Activated CD8-positive, alpha-beta T cell treated with anti-CD3 and anti-CD28 coated beads for 36 hours (primary cell): ENCODE measurements around the gene RHOBTB3. TPM values are rescaled to one million over a fixed set of nuclear protein-coding genes. Genes with fewer than 3 reads are reported as not detected.

Source experiments
- ATAC-seq: fragments of 200-7000 bp; cut with Tn5 transposase; one replicate; pipeline ENCODE4 v1.10.0; 2021; ENCODE audit warnings: mild to moderate bottlenecking, moderate library complexity
- CTCF ChIA-PET: fragments of 350-600 bp; sonication (Branson Sonifier 250); formaldehyde crosslinking; loops from one replicate; lab custom pipeline; 2021; ENCODE audit warnings: antibody characterized with exemption; lab: Charles Lee
- POLR2A ChIA-PET: fragments of 350-600 bp; sonication (Branson Sonifier 250); formaldehyde crosslinking; loops from one replicate; lab custom pipeline; 2021; ENCODE audit warnings: antibody characterized with exemption; lab: Charles Lee
- DNase-seq: peaks from one replicate; pipeline ENCODE4 v3.0.0-alpha.2; 2020
- H3K27ac Mint-ChIP-seq: one replicate; pipeline ENCODE4 v1.8.0; 2021; ENCODE audit warnings: mild to moderate bottlenecking, mixed read lengths
- H3K27me3 Mint-ChIP-seq: one replicate; pipeline ENCODE4 v1.8.0; 2021; ENCODE audit warnings: mixed read lengths
- H3K36me3 Mint-ChIP-seq: one replicate; pipeline ENCODE4 v1.8.0; 2021; ENCODE audit warnings: low read depth, mixed read lengths
- H3K4me1 Mint-ChIP-seq: one replicate; pipeline ENCODE4 v1.8.0; 2021; ENCODE audit warnings: low read depth, mixed read lengths
- H3K4me3 Mint-ChIP-seq: one replicate; pipeline ENCODE4 v1.8.0; 2021; ENCODE audit warnings: mild to moderate bottlenecking, moderate library complexity, mixed read lengths
- H3K9me3 Mint-ChIP-seq: one replicate; pipeline ENCODE4 v1.8.0; 2021; ENCODE audit warnings: mixed read lengths
- CTCF ChIP-seq: fragments of 200-600 bp; IDR thresholded peaks from one replicate; pipeline ENCODE4 v1.8.0; 2022; ENCODE audit warnings: antibody characterized with exemption, mild to moderate bottlenecking
- intact Hi-C: fragments of 100-400 bp; cut with micrococcal nuclease; formaldehyde crosslinking; loops from one replicate; pipeline ENCODE4 v1.10.0; 2022
- total RNA-seq, 2 experiments: library from RNA; stranded (reverse); gene quantifications; one replicate each; pipeline ENCODE4 v1.2.3, GENCODE V29; 2021

The RHOBTB3 gene
- total RNA-seq, 2 experiments from 2014 or later, result 0.50 to 1.1 TPM

- ChIA-PET POLR2A (no interaction called here), CTCF (interaction anchor here (1.2 to 1.9 kb wide), 2 partner anchors 10 to 17 kb away, joined by 4 to 7 read pairs; no protein-coding TSS in a partner anchor)
- ATAC-seq (no peak), DNase-seq (no peak)
- no peaks in the 10 kb centered on the region for H3K4me1 Mint-ChIP-seq
- TF ChIP-seq CTCF, result no peak
- intact Hi-C loops, result no loop called here
- no peaks in the 10 kb centered on the region for H3K36me3 Mint-ChIP-seq
- no peaks in the 10 kb centered on the region for H3K9me3 Mint-ChIP-seq
- H3K27ac Mint-ChIP-seq, result no peak overlapping the region
- no peak overlapping the region for H3K4me3 Mint-ChIP-seq
- H3K27me3 Mint-ChIP-seq, result no peaks in the 10 kb centered on the region
These were observed 67.4 kb downstream of the RHOBTB3 start for GRCh38 chr5:95798545-95798944.

- H3K27ac Mint-ChIP-seq, result no peak overlapping the region
- DNase-seq (no peak), ATAC-seq (no peak)
- no peaks in the 10 kb centered on the region for H3K9me3 Mint-ChIP-seq
- intact Hi-C loops, result no loop called here
- H3K36me3 Mint-ChIP-seq, result no peaks in the 10 kb centered on the region
- no peaks in the 10 kb centered on the region for H3K4me1 Mint-ChIP-seq
- no peak for TF ChIP-seq CTCF
- H3K4me3 Mint-ChIP-seq, result no peak overlapping the region
- POLR2A ChIA-PET, result no interaction called here
- CTCF ChIA-PET, result interaction anchor here (1.2 to 1.9 kb wide), 2 partner anchors 9 to 18 kb away, joined by 4 to 7 read pairs; no protein-coding TSS in a partner anchor
- H3K27me3 Mint-ChIP-seq, result no peaks in the 10 kb centered on the region
These were observed 68.2 kb downstream of the RHOBTB3 start for GRCh38 chr5:95799191-95799835.

- H3K9me3 Mint-ChIP-seq, result peaks cover 2% of the 10 kb centered on the region
- H3K36me3 Mint-ChIP-seq, result peaks cover 2% of the 10 kb centered on the region
- no peak for DNase-seq
- POLR2A ChIA-PET, result no interaction called here
- CTCF ChIA-PET, result interaction anchor here (0.5 to 2.2 kb wide), 3 partner anchors 14 to 49 kb away, joined by 3 to 10 read pairs (median 4); no protein-coding TSS in a partner anchor
- H3K4me1 Mint-ChIP-seq, result no peaks in the 10 kb centered on the region
- H3K27me3 Mint-ChIP-seq, result no peaks in the 10 kb centered on the region
- no peak overlapping the region for H3K4me3 Mint-ChIP-seq
- H3K27ac Mint-ChIP-seq, result no peak overlapping the region
- no peak for TF ChIP-seq CTCF
- intact Hi-C loops, result no loop called here
- no peak for ATAC-seq
These were observed 69.4 kb downstream of the RHOBTB3 start for GRCh38 chr5:95800553-95800952.

GRCh38 chr5:95801532-95801931, 70.4 kb downstream of the RHOBTB3 start:
- H3K9me3 Mint-ChIP-seq, result peaks cover 2% of the 10 kb centered on the region
- CTCF ChIA-PET, result interaction anchor here (1.4 to 2.2 kb wide), 3 partner anchors 20 to 137 kb away, joined by 3 to 10 read pairs (median 7); no protein-coding TSS in a partner anchor
- TF ChIP-seq CTCF, result no peak
- H3K4me1 Mint-ChIP-seq, result no peaks in the 10 kb centered on the region
- H3K27me3 Mint-ChIP-seq, result no peaks in the 10 kb centered on the region
- H3K36me3 Mint-ChIP-seq, result peaks cover 2% of the 10 kb centered on the region
- no peak for DNase-seq
- intact Hi-C loops, result no loop called here
- no peak overlapping the region for H3K4me3 Mint-ChIP-seq
- POLR2A ChIA-PET, result no interaction called here
- no peak overlapping the region for H3K27ac Mint-ChIP-seq
- no peak for ATAC-seq

GRCh38 chr5:95801961-95802360, 70.8 kb downstream of the RHOBTB3 start:
- H3K4me3 Mint-ChIP-seq, result no peak overlapping the region
- ChIA-PET POLR2A (no interaction called here), CTCF (interaction anchor here (1.4 to 2.2 kb wide), 3 partner anchors 20 to 138 kb away, joined by 3 to 10 read pairs (median 7); no protein-coding TSS in a partner anchor)
- ATAC-seq, result no peak
- no peak for DNase-seq
- peaks cover 2% of the 10 kb centered on the region for H3K36me3 Mint-ChIP-seq
- intact Hi-C loops, result no loop called here
- H3K27me3 Mint-ChIP-seq, result no peaks in the 10 kb centered on the region
- no peak overlapping the region for H3K27ac Mint-ChIP-seq
- H3K9me3 Mint-ChIP-seq, result peaks cover 2% of the 10 kb centered on the region
- no peaks in the 10 kb centered on the region for H3K4me1 Mint-ChIP-seq
- TF ChIP-seq CTCF, result no peak
